GM20000 (cell line): ENCODE results near the gene SCRN1.
A peak's percentile ranks its signal among the peaks of the same experiment; 100 is the strongest.

Experiments used
- DNase-seq: peaks from one replicate; pipeline ENCODE4 v3.0.0; 2012; ENCODE audit warnings: low spot score
- TF ChIP-seq, protein P1 (sequence below): IDR thresholded peaks from 2 replicates; pipeline ENCODE4 v1.5.1; 2012; ENCODE audit warnings: mild to moderate bottlenecking, control low read depth; ENCODE audit errors: extremely low read depth, missing control alignments

SCRN1 gene

GRCh38 chr7:29881724-29882123 is 107.9 kb downstream of the SCRN1 start:
- no peak for DNase-seq
- TF ChIP-seq, protein P1, sequence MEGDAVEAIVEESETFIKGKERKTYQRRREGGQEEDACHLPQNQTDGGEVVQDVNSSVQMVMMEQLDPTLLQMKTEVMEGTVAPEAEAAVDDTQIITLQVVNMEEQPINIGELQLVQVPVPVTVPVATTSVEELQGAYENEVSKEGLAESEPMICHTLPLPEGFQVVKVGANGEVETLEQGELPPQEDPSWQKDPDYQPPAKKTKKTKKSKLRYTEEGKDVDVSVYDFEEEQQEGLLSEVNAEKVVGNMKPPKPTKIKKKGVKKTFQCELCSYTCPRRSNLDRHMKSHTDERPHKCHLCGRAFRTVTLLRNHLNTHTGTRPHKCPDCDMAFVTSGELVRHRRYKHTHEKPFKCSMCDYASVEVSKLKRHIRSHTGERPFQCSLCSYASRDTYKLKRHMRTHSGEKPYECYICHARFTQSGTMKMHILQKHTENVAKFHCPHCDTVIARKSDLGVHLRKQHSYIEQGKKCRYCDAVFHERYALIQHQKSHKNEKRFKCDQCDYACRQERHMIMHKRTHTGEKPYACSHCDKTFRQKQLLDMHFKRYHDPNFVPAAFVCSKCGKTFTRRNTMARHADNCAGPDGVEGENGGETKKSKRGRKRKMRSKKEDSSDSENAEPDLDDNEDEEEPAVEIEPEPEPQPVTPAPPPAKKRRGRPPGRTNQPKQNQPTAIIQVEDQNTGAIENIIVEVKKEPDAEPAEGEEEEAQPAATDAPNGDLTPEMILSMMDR, result no peak

- no peak for DNase-seq
- TF ChIP-seq, protein P1, result no peak
Measured at GRCh38 chr7:29879609-29880008, 110.0 kb downstream of the SCRN1 start.

DNA sequence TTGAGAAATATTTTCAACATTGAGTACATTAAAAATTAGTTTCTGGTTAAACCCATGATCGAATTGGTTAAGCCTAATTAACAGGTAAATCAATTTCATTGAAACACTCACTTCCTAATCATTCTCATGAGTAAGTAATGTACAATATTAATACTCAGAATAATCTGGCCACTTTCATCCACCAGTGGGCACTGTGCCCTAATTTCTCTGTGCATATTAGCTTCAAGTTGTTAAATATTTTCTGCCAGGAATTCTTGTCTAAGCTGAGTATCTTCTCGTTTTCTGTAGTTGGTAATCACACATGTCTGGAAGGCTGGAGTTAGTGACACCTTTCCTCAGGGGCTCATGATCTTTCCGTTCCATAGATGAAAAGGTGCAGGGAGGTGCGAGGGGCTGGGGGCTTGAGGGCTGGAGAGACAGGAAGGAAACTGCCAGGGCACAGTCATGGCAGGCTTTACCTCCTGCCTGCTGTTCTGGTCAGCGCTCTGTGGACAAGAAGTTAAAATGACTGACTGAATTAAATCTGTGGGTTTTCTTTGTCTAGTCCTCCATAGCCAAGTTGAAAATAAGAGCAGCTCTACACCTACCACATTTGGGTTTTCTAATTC is 111.4 kb downstream of the SCRN1 start:
- TF ChIP-seq, protein P1, result no peak
- DNase-seq, result peak; percentile 55

GRCh38 chr7:29877196-29877595 is 112.4 kb downstream of the SCRN1 start:
- TF ChIP-seq, protein P1, result no peak
- DNase-seq, result no peak

DNA sequence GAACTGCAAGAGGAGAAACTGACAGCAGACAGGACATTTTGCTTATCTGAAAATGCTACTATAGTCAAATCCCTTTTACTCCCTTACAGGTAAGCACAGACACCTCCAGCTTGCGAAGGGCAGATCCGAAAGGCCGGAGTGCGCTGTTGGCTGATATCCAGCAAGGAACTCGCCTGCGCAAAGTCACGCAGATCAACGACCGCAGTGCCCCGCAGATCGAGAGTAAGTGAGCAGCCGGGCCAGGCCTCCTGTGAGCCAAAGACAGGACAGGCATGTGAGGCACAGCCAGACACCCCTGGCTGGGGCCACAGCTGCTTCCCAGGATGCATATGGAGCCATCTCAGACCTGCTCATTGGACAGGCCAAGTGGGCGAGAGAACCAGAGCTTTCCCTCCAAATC is 113.9 kb downstream of the SCRN1 start:
- no peak for DNase-seq
- TF ChIP-seq, protein P1, result no peak

- TF ChIP-seq, protein P1, result no peak
- no peak for DNase-seq
Measured at GRCh38 chr7:29873644-29874294, 115.8 kb downstream of the SCRN1 start.

DNA sequence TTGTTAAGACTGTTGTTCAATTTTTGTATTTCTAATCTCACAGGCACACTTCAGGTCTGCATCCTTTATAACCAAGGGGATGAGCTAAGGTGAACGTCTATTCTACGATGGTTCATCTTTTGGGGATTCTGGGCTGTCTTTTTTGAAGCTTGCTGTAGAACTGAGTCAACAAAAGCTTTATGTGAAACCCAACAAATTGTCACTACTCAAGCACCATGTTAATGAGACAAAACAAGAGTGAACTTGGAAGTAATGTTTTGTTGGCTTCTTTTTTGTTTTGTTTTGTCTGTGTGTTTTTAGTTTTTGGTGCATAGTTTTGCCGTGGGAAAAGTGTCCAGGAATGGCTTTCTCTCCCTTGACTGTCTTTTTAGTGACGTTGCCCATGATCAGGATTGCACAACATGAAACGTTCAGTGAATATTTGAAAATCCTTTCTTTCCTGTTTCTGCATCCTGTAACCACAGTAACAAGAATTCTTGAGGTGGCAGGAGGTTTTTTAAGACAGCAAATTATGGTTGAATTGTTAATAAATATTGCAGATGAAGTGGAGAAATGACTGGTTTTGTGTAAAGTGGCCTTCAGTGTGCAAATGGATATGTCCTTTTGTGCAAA is 117.7 kb downstream of the SCRN1 start:
- TF ChIP-seq, protein P1, result no peak

More for the DNA sequence above, 117.7 kb downstream of the SCRN1 start:
- no peak for DNase-seq
